NCI-H69 (cell line): ENCODE measurements around the gene CTBS.
A peak's percentile ranks its signal among the peaks of the same experiment; 100 is the strongest.
"Not testable (repeated sequence)": the region's sequence is repeated elsewhere in the genome, so short reads cannot be mapped to it uniquely, and the experiment has no call there.

Experiments used
- DNase-seq: peaks from one replicate; lab custom pipeline; 2025; lab: John Stamatoyannopoulos, UW

The CTBS gene

DNA sequence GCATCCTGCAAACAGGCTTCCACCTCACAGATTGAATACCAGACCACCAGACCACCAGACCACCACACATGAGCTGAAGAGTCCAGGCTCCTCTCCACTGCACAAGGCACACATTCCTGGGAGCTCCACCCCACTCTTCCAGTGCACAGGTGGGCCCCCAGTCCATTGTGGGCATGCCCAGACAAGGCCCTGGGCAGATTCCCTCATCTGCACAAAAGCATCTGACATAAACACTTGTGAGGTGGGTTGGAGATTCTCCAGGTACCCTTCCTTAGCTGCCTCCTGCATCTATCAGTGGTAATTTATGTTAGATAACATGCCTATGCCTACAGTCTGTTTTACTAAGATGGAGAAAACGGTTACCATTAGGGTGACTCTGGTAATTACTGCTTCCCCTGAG, 11.6 kb upstream of the CTBS start:
- peak; percentile 20 for DNase-seq

DNA sequence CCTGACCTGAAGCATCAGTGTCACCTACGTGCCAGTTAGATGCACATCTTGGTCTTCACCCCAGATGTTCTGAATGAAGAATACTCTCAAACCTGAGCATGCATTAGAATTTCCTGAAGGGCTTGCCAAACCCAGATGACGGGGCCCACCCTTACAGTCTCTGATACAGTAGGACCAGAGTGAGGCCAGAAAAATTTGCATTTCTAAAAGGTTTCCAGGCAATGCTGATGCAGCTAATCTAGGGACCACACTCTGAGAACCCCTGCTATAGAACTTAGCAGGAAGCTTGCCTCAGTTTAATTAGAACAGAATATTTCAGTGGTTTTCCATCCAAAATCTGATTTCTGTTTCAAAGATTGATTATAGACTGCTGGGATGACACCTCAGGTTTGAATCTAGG, 9.9 kb upstream of the CTBS start:
- DNase-seq, result no peak

DNA sequence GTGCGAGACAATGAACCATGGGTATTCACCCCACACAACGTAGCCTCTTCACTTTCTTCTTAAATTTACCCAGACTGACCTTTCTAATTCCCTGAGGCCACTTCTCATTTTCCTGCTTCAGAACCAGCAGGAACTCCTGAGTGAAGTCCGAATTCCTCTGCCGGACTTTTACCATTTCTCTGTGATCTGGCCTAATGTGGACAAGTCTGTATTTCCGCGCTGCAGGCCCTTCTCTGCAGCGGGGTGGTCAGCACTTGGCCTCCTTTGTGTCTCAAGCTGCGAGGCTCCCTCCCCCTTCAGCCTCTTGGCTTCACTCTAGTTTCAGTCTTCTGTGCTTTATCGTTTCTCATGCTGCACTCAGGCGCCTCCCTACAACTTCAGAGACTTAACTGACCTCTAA, 9.4 kb upstream of the CTBS start:
- DNase-seq, result peak; percentile 68

DNA sequence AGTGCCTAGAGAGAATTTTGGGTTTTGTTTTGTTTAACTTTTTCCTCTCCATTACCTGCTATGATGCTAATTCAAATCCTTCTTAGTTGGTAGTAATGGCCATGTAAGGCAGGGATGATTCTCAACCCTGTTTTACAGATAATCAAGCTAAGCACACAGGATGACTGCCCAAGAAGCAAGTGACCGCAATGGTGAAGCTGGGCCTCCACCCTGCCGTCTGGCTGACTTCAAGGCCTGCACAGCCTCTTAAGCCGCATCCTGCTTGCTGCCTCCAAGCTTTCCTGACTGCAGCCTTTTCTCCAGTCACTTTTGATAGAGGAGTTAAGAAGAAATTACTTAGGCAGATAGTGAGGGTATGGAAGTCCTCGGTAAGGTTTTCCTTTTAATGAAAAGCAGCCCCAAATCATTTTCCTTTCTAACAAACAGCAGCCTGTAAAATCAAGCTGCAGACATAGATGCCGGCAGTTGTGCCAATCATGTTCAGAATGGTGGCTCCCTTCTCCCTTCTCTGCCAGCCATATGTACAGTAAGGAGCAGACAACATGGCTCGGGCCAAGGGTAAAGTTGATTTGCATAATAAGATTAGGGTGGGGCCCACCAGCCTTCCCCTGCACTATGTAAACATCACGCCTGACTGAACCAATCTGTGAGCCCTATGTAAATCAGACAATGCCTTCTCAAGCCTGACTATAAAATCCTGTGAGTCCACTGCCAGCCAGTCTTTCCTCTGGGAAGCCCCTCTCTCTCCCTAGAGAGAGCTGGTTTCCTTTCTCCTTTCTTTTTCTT, 8.8 kb upstream of the CTBS start:
- peak; percentile 95 for DNase-seq

DNA sequence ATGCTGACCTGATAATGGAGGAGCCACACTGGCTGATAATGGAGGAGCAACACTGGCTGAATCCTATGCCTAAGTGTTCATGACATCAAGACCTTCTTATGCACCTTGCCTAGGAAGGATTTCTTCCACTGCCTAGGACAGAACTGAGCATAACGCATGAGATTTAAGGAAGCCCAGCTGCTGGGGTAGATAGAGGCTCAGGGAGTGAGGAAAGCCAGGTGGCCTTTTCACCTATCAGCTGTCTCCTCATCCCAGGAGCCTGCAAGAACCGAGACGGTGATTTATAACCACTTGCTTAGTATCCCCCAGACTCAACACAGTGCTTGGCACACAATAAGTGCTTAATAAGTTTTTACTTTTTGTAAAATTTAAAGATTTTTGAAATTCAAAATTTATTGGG, 7.4 kb upstream of the CTBS start:
- peak; percentile 7 for DNase-seq

DNA sequence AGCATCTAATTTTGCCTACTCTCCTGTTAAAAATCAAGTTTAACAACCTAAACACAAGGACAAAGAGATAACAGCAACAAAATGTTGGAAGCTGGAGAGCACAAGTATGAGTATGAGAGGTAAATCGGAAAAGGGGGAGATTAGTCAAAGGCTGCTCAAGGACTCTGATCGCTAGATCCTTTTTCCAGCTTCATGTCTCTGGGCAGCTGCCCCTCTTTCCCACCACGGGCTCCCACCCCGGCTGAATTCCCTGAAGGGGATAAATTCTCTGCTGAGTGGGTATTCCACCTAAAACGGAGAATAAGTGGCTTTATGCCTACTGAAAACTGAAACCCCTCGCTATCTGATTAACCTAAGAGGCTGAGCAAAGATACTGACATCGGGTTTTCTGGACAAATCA, 696 bp upstream of the CTBS start:
- peak; percentile 11 for DNase-seq

GRCh38 chr1:84573481-84573966, 716 bp downstream of the CTBS start:
- DNase-seq, result peak; percentile 42

GRCh38 chr1:84571150-84571535, 3.1 kb downstream of the CTBS start:
- no peak for DNase-seq

DNA sequence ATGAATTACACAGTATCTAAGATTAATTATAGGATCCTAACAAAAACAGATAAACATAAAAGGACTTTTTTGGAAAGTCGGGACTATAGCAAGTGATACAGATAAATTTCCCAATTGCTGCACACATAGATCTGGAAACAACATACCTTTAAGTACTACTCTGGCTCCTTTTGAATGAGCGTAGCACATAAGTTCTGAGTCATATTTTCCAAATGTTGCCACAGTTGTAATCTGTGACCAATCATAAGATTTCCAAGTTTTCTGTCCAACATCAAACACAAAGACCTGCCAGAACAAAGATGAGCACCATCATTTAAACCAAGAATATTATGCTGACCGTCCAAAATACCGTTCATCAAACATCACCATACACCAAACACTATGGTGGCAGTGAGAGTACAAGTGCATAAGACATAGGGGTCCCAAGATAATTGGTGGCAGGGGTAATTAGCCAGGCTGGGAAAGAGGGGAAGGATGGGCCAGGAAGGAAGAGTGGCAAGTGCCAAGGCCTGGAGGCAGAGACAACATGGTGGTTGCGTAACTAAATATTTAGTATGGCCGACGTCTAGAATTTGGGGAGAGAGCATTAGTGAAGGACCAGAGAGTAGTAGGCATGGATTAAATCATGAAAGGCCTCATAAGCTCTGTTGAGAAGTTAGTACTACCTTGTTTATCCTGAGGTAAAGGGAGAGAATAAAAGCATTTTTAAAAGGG, 3.6 kb downstream of the CTBS start:
- DNase-seq, result peak; percentile 3

DNA sequence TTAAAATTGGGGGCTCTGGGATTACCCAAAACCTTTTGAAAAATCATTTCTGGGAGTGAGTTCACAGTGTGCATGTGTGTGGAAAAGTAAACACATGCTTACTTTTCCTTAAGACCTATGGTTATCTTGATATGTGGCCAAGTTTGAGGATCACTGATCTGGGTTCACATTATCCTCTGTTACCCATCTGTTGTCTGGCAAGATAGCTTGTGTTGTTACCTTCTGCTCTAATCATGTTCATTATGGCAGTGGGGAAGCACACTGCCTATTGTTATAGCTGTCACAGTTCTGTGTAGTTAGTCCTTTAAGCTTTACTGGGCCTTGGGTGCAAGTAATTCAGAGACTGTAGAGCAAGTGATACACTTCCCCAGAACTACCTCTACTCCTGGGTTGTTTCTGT, 5.0 kb downstream of the CTBS start:
- DNase-seq, result peak; percentile 67

DNA sequence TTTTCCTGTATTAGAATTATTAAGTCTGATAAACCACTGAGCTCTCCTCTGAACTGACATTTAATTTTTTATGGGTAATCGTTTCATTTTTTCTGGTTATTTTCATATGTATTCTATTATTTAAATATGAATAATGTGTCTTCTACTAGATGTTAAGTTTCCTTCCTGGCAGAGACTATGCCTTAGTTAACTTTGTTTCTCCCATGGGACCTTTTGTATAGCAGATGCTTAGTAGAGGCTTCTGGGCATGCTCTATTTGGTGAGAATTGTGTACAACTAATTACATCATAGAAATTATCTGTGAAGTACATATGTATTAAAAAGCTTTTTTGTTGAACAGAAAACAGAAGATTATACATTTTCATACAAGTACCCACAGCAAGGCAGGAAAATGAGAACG, 23.4 kb downstream of the CTBS start:
- peak; percentile 34 for DNase-seq

DNA sequence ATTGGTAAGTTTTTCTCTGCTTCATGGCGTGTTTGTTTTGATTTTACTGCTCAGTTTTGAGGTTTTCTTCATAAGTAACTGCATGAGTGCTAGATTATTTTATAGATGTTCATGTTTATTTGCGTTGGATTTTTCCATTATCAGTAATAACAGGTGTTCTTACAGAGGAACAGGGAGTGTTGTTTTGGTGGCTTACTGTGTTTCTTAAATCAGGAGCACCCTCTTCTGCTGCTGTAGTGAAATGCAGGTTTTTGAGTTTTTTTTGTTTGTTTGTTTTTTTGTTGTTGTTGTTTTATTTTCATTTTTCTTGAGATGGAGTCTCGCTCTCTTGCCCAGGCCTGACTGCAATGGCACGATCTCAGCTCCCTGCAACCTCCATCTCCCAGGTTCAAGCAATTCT, 32.6 kb downstream of the CTBS start:
- DNase-seq, result no peak

GRCh38 chr1:84540759-84541158, 33.5 kb downstream of the CTBS start:
- no peak for DNase-seq

DNA sequence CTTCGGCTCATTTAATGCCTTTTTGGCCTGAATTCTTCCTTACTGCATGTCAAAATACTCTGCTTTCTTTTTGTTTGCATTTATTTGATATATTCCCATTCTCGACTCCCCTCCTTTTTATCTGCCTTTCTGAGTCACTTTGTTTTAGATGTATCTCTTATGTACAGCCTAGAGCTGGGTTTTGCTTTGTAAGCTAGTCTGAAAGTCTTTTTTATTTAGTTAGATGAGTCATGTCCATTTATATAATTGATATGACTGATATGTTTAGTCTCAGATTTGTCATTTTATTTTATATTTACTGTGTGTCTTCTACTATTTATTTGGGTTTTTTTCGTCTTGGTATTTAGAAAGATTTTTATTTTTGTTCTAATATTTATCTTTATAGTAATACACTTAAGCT, 34.3 kb downstream of the CTBS start:
- peak; percentile 1 for DNase-seq

DNA sequence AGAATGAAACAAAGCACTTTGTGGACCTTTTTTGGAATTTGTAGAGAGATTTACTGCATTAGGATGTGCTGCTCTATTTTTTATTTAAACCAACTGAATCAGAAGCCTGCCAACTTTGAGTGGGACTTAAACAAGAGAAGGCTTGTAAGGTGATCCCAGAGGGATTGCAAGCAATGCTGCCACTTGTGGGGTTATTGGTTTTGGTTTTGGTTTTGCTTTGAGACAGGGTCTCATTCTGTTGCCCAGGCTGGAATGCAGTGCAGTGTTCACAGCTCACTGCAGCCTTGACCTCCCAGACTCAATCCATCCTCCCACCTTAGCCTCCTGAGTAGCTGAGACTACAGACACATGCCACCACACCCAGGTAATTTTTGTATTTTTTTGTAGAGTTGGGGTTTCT, 35.6 kb downstream of the CTBS start:
- DNase-seq, result no peak

- peak; percentile 48 for DNase-seq
Measured at GRCh38 chr1:84525779-84526178, 48.5 kb downstream of the CTBS start.

- no peak for DNase-seq
Measured at GRCh38 chr1:84524590-84524989, 49.6 kb downstream of the CTBS start.

DNA sequence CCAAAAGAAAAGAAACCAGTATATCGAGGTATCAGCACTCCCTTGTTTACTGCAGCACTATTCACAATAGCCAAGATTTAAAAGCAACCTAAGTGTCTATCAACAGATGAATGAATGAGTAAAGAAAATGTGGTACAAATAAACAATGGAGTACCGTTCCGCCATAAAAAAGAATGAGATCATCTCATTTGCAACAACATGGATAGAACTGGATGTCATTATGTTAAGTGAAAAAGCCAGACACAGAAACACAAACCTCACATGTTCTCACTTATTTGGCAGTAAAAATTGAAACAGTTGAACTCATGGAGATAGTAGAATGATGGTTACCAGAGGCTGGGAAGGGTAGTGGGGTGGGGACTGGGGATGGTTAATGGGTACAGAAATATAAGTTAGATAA, 63.6 kb downstream of the CTBS start:
- no peak for DNase-seq

GRCh38 chr1:84510165-84510564, 64.1 kb downstream of the CTBS start:
- no peak for DNase-seq

GRCh38 chr1:84509029-84509428, 65.2 kb downstream of the CTBS start:
- DNase-seq, result no peak

DNA sequence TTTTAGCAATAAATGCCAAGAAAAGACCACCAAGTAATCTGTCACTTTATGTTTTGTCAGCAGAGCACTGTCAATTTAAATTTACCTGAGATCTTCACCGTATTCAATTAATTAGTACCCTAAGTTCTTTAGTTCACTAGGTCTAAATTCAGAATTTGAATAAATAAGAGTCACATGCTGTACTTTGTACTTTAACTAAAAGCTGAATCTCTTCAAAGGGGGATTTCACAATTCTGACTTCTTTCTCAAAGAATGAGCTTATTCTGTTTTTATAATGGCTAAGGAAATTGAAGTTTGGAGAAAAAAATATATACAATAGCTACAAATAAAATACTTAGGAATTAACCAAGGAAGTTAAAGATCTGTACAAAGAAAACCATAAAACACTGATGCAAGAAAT, 65.7 kb downstream of the CTBS start:
- DNase-seq, result no peak

DNA sequence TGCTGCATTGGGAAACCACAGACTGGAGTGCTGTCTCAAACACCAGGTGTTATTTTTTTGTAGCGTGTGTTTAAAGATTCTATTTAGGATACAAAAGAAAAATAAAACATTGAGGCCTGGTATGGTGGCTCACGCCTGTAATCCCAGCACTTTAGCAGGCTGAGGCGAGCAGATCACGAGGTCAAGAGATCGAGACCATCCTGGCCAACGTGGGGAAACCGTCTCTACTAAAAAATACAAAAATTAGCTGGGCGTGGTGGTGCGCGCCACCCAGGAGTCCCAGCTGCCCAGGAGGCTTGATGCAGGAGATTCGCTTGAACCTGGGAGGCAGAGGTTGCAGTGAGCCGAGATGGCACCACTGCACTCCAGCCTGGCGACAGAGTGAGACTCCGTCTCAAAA, 66.4 kb downstream of the CTBS start:
- not testable (repeated sequence) for DNase-seq

DNA sequence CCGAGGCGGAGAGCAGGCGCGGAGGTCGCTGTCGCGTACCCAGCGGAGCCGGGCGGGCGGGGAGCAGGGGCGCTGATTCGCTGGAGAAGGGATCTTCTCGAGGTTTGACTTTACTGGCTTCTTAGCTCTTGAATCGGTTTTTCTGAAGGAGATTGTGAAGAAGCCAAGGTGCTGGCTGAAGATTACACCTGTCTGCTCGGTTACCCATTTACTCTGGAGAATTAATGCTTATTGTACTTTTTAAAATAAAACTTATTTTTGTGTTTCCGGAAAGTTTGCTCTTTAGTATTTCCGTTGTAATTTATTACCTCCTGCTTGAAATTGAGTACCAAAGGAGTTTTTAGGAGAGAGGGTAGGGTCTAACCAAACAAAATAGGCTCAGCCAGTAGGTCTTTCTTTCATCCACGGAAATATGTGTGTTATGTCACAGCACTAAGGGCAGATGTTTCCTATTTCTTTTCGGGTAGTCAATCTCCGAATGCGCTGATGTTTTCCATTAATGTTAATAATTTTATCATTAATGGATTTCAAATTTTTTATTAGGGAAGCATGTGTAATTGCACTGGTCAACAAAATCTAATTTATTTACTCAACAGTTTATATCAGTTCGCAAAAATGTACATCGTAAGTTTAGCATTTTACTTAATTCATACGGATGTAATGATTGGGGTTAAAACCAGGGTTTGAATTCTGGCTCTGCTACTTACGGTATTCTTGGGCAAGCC, 67.3 kb downstream of the CTBS start:
- DNase-seq, result no peak
